Adrenal gland (tissue), 5 donors: Measurements from ENCODE around the gene MRC2.

Experiments
- CTCF ChIP-seq, 6 experiments: fragments of 450-650 bp in 4 of 6; fragments of 200-600 bp in 2 of 6; sonication (generic) in 1 of 6; IDR thresholded peaks; 1 replicate in 5 of 6; 2 replicates in 1 of 6; pipeline versions ENCODE4 v1.5.1 to v1.8.0; 2016 to 2021; ENCODE audit warnings: antibody characterized with exemption in 6 of 6, mild to moderate bottlenecking in 2 of 6, moderate library complexity in 1 of 6
- POLR2A ChIP-seq, 2 donors: fragments of 450-650 bp; IDR thresholded peaks; one replicate each; pipeline ENCODE4 v1.6.1; 2017; ENCODE audit warnings: antibody characterized with exemption in 2 of 2, mild to moderate bottlenecking in 2 of 2, moderate library complexity in 1 of 2
- donor health status: DM: no; HTN: no; CAD: no.

GRCh38 chr17:62641153-62641552 lies 13.7 kb downstream of the MRC2 start:
- TF ChIP-seq CTCF (IDR thresholded peaks at IDR 0.05), result no peak
- TF ChIP-seq POLR2A (IDR thresholded peaks at IDR 0.05), result no peak
